HG02610 (cell line): ENCODE results near the gene TBXAS1.

Experiments
- ATAC-seq: cut with Tn5 transposase; IDR thresholded peaks from one replicate; pipeline ENCODE4 v1.9.1; 2021; ENCODE audit warnings: mild to moderate bottlenecking, moderate library complexity; ENCODE audit not compliant: unreplicated experiment

TBXAS1 gene

DNA sequence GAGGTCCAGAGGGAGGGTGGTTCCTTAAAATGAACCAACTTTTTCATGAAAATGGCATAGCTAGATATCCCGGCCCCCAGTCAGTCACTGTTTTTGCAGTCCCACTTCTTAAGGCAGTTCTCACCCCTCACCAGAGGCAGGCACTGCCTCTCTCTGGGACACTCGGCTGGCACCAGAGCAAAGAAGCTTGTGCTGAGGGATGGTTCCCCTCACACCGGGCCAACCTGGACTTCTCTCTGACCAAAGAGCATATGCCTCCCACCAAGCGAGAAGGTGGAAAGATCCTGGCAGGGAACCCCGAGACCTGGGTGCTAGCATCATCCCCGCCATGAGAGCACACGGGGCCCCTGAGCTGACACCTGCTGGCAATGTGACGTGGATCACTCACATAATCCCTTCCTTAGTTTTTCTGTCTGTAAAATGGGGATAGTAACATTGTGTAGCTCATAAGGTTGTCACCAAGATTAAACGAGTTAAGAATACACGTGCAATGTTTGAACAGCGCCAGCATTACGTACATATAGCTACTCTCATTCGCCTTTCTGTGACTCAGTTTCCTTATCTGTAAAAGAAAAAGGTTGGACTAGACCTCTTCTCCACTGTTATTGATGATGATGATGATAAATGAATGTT lies 145.2 kb downstream of the TBXAS1 start:
- no peak for ATAC-seq

DNA sequence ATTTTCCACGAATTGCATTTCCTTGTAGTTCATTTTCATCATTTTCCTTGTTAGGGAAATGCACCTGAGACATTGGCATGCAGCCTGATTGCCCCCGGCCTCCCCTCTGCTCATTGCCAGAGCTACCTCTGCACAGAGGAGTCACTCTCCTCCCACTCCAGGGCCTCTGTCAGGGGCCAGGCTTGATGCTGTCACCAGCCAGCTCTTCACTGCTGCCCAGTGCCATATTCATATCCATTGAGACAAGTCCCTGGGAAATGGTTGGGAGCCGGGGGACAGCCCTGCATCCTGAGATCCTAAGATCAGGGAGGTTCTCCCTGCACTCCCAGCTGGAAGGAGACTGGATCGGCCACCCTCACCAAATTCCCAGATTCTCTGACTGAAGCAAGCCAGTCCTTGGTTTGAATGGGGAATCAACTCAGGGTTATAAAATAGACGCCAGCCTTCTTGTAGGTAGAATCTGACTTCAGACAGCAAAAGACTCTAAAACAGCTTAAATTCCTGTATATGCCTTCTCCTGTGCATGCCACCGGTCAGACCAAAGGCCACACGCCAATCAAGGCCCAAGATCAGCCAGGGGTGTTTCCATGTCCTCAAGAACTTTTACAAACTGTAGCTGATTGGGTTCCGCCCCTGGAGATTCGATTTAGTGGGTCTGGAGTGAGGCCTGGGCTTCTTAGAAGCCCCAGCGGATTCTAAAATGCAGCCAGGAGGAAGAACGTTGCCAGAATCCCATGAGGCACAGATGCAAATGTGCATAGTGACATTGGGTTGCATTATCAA lies 147.2 kb downstream of the TBXAS1 start:
- ATAC-seq: no peak

DNA sequence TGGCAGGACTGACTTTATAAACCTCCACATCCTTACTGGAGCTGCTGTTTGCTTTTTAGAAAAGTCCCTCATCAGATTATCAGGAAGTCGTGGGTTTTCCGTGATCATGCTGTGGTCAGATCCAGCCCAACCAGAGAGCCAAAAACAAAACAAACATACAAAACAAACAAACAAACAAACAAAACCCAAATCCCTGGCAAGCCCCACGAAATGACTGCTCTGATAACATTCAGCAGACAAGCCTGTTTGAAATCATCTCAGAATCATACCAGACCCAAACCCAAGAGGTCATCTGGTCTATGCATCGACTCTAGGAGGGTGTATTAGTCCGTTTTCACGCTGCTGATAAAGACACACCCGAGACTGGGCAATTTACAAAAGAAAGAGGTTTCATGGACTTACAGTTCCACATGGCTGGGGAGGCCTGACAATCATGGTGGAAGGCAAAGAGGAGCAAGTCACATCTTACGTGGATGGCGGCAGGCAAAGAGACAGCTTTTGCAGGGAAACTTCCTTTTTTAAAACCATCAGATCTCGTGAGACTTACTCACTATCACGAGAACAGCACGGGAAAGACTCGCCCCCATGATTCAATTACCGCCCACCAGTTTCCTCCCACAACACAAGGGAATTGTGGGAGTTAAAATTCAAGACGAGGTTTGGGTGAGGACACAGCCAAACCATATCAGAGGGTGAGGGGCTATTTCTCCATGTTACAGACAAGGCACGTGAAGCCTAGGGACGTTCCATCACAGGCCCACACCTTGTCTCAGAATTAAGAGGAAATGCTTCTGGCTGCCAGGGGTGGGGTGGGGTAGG lies 148.0 kb downstream of the TBXAS1 start:
- ATAC-seq: no peak

DNA sequence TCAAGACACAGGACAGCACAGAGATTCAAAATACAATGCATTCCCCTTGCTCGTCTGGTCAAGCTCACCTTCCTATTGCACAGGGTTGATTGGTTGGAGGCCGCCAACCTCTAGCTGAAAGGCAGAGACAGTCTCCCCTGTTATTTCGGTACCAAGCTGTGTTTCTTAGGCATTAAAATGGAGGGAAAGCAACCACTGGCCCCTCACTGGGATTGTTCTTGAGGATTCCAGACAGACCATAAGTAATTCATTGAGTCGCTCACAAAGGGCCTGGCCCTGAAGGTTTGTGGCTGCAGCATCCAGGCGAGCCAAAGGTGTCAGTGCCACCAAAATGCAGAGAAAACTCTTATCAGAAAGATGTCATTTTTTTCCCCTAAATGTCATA lies 152.4 kb downstream of the TBXAS1 start:
- ATAC-seq: no peak

DNA sequence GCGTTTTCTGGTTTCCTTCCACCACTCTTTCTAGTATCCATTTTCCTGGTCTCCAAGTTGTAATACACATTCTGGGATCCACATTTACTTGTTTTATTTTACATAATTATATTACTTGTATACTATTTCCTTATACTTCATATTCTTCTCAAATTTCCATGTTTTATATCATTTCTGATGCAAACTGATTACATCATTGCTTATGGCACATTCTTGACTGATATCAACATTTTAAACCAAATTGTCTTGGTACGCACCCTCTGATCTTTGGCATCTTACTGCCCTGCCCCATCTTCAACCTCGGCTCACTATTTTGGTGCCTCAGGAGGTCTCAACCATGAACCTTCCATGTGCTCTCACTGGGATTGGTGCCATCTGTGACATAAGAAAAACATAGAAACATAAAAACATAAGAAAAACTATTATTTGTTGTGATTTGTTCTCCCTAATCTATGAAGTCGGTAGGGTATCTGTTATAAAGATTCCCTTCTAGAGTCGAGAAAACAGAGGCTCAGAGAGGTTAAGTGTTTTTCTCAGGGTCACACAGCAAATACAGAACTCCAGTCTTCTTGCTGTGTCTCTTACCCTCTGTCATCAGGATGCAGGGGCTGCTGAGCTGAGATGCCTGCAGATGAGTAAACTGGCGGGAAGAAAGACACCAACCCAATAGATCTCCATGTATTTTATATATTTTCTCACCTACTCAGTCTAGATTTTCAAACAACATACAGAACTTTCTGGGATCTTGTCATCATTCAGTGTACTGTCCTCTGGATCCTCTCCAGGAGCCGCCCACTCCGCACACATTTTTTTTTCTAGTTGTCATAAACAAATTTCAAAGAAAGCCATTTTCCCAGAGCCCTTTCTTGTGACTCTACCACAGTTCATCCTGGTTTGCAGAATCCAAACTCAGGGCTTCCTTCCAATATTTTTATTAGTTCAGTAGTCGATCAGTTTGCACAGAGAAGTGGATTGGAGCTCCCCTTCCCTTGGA lies 154.2 kb downstream of the TBXAS1 start:
- ATAC-seq: no peak

DNA sequence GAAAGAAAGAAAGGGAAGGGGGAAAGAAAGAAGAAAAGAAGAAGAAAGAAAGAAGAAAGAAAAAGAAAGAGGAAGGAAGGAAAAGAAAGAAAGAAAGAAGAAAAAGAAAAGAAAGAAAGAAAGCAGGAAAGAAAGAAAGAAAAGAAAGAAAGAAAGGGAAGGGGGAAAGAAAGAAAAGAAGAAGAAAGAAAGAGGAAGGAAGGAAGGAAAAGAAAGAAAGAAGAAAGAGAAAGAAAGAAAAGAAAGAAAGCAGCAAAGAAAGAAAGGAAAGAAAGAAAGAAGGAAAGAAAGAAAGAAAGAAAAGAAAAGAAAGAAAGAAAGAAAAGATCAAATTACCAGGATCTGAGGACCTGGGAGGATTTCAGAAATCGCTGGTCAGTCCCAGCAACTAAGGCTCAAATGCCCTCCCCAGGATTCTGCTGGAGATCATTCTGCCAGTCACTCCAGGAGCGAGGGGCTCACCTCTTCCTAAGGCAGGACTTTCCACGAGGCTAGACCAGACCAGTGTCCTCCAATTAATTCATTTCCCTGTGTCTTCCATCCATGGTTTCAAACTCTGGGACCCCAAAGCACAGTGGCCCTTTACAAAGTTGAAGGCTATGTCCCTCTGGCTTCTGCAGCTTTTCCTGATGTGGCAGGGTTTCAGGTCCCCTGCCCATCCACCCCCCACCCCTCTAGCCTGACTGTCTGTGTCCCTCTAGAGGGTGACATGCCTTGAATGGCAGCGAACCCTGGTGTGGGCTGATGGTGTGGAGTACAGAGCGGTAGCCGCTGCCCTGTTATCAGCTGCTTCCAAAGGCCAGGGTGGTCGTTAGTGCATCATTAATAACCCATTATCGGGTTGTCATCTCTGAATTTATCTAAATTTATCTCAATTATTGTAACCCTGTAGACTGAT lies 155.8 kb downstream of the TBXAS1 start:
- no peak for ATAC-seq

DNA sequence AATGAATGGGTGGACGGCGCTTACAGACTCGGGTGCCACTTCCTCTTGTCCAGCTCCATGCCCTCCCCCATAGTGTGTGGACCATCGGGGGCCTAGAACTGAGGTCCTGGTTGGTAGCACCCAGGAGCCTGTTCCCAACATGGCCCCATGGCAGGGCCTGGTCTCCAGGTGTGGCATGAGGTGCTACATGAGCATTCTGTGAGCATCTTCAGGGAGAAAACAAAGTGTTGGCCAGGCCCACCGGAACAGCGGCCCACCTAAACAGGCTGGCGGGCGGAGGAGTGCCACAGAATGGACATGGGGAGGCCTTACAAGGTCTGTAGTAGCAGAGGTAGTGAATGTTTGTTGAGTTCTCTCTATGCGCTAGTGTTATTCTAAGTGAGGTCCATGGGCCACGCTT lies 156.7 kb downstream of the TBXAS1 start:
- no peak for ATAC-seq

DNA sequence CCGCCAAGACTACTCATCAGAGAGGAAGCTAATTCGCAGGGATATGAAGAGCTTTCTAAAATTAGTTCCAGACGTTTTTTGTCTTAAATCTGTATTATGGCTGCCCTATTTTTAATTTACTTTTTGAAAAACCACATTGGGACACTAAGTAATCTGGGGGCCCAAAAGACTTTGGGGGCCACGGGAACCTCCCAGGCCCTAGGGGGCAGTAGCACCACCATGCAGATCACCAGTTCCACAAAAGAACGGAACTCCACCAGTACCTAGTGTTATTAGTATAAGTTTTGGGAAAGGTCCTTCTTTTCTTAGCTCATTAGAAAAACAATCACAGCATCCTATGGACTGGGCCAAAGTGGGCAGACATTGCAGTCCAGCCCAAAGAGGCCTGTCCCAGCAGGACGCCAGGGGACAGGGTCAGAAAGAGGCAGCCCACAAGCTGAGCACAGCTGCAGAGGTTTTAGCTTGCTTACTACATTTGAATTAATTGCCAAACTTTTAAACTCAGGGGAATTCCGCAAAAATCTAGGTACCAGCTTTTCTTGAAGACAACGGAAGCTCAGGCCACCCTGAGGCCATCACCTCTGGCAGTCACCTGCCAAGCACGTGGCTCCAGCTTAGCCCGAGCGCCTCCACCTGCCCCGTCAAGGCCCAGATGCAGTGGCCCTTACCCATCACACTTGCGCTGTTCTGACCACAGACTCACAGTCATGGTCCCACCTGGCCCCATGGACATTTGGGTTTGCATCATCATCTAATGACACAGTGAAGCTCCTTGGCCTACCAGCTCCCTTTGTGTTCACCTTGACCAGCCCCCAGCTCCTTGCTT lies 158.8 kb downstream of the TBXAS1 start:
- ATAC-seq: no peak

DNA sequence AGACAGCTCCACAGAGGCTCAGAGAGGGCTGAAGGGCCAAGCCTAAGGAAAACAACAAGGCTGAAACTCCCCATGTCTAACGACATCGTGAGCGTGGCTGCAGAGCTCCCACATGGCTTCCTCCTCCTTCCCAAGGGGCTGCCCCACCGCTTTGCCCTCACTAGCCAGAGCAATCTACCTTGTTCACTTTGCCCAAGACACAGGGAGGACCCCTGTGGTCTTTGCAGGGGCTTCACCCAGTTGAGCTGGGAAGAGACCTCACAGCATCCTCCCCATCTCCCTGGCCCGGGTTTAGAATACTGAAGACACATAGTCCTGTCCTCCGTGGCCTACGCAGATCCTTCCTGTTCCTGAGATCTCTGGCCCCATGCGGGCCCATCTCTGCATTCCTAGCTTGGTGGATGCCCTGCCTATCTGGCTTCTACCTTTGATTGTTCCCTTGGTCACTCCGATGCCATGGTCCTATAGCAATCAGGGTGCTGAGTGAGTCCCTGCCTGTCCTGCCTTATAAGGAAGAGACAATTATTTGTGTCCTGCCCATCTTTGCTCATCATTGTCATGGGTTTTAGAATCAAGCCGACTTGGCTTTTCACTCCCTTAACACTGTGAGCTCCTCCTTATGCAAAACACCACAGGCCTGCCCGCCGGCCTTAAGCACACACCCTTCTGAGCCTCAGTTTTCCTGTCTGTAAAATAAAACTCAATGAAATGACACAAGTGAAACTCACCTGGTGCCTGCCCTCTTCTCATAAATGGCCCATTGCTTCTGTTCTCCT lies 160.5 kb downstream of the TBXAS1 start:
- no peak for ATAC-seq

DNA sequence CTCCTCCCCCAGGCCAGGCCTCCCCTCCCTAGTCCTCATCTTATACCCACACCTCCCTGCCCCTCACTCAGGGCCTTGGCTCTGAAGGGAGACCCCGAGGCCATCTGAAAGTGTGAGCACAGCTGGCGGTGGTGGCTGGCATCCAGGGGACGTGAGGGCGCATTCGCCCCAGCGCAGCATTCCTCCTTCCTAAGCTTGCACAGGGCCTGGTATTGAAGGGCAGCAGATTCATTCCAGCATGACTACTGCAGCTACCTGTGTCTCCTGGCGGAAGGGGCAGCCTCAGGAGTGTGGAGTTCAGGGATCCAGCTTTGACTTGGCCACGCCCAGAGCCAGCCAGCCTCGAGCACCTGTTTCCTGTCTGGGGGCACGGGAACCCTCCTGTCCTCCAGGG lies 161.1 kb downstream of the TBXAS1 start:
- ATAC-seq: no peak

DNA sequence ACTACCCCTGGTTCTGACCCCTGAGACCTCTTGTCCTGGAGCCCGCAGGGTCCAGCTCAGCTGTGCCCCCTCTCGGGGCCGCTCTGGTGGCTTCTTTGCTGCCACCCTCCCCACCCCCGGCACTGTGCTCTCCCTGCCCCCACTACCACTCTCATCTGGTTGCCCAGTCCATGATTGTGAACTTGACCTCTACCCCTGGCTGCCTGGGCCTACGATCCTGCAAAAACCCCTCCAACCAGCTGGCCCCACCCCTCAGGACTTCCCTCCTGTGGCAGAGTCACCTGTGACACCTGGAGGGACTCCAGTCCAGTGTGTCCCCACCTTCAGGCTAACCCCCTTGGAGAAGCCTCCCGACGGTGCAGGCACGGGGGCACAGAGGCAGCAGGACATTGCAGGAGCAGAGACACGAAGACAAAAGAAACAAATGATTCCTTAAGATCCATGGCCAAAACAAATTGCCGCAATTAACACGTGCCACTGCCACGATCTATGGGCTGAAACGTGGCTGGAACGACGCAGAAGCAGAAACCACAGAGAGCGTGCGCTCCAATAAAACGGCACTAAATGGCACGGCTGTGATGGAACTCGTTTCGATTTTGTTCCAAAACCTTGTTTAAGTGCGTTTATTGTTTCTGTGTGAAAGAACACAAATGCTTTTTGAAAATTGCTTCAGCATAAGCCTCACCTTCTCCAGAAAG lies 161.7 kb downstream of the TBXAS1 start:
- no peak for ATAC-seq

DNA sequence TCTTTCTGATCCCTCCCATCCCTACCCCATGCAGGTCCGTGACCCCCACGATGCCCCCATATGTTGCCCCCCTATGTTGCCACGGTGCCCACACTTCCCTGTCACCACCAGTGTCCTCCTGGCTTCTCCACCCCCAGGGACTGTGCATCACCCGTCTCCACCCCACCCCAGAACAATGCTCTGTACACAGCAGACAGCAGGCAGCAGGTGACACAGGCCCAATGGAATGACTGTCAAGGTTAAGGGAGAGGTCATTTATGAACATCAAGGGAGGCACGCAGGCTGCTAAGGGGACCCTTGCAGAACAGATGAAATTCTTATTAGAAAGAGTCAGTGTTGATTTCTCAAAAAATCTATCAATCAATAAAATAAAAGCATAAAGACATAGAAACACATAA lies 162.2 kb downstream of the TBXAS1 start:
- ATAC-seq: no peak

DNA sequence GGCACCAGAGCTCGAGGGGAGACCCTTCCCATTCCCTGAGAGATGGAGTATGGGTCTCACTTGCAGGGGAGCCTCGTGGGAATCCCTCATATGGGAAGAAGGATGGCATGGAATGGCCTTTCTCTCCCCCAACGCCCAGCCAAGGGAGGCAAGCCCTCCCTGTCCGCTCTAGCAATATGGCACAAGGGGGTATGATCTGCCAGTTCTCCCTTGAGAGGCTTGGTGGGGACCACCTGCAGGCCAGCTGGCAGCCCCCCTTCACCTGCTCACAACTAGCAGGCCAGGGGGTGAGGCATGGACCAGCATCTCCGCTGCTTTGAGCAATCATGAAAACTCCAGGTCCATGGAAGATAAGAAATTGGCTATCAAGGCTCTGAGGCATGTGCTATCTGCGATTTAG lies 162.8 kb downstream of the TBXAS1 start:
- no peak for ATAC-seq

DNA sequence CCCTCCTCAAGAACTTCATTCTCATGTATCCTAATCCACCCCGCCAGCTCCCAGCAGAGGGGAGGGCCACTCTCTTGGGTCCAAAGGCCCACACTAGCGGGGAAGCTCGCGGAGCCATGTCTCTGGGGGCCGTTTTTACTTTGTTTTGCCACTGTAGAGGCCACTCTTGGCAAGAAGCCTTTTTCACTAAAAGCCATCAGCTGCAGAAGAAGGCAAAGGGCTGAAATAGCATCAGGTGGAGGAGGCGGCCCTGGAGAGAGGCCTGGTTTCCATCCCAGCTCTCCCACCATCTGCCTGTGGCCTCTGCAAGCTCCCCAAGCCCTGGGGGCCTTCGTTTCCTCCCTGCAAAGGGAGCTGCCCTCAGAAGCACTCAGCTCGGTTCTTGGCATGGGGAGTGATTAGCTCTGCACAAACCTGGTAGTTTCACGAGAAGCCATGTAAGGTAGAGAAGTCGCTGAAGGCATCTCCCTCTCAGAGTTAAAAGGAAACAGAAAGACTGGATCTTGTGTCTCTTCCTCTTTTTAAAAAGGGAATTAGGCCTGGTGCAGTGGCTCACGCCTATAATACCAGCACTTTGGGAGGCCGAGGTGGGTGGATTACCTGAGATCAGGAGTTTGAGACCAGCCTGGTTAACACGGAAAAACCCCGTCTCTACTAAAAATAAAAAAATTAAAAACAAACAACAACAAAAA lies 163.4 kb downstream of the TBXAS1 start:
- ATAC-seq: no peak

DNA sequence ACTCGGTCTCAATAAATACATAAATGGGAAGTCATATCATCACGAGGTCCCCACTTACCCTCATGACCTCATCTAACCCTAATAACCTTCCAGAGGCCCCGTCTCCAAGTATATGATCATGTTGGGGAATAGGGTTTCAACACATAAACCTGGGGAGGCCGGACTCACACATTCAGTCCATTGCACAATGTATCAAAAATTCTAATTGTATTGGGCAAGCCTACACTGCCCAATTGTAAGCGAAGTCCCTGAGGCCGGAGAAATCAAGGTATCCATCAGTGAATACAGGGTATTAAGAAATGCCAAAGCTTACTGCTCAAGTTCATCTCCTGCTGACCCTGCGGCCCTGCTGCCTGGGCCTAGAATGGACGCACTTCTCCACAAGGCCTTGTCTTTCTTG lies 164.1 kb downstream of the TBXAS1 start:
- ATAC-seq: no peak

DNA sequence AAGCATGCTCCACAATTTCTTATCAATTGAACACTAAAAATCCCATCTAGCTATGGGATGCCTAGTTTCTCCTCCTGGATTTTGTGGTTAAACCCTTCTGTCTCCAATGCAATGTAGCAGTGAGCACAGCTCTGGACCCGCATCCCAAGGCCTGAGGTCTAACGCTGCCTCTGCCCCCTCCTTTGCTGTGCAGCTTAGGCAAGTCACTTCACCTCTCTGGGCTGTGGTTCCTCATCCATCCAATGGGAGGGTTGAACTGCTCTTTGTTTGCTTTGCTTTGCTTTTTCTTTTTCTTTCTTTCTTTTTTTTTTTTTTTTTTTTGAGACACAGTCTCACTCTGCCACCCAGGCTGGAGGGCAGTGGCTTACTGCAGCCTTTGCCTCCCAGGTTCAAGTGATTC lies 164.5 kb downstream of the TBXAS1 start:
- no peak for ATAC-seq

DNA sequence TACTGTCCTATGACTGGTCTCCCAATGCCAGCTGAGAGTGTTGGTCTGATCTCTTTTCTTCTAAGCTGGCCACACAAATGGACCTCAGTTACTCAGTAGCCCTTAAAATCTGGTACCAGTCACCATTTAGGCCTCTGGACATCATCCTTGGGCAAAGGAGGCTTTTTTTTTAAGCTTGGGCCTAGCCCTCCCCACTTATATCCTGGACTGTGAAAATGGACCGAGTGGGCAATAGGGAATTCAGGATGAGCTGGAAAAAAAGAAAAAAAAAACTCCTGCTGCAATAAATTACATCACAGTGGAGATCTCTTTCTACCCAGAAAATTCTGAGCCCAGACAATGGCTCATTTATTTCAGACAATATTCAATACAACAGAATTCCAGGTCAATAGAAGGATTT lies 165.3 kb downstream of the TBXAS1 start:
- no peak for ATAC-seq
